Stimulated activated CD8-positive, alpha-beta memory T cell treated with anti-CD3 and anti-CD28 coated beads, Interleukin-2, amount 100 ng/mL, for 1 hour (primary cell): ENCODE results near the gene TMCC2.
"Not testable (repeated sequence)": the region's sequence is repeated elsewhere in the genome, so short reads cannot be mapped to it uniquely, and the experiment has no call there.

Experiments
- DNase-seq, 2 donors: peaks; one replicate each; pipeline ENCODE4 v3.0.0-alpha.2; 2020; ENCODE audit warnings: low read depth in 2 of 2

TMCC2 gene

DNA sequence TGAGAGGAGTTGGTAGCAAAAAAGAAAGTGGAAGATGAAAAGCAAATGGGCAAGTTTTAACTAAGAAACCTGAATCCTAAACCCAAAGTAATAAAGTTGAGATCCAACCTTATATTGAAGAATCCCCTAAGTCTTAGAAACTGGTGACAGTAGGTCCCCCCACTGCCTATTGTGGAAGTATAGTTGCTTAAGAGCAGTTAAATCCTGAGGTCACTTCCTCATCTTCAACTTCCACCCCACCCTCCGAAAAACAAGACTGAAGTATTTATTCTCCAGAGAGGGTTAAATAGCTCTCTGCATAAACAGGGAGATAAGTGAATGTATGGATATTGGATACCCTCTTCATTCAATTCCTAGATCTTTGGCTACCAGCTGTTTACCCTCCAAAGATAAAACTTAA is 13.0 kb upstream of the TMCC2 start:
- DNase-seq: no peak

DNA sequence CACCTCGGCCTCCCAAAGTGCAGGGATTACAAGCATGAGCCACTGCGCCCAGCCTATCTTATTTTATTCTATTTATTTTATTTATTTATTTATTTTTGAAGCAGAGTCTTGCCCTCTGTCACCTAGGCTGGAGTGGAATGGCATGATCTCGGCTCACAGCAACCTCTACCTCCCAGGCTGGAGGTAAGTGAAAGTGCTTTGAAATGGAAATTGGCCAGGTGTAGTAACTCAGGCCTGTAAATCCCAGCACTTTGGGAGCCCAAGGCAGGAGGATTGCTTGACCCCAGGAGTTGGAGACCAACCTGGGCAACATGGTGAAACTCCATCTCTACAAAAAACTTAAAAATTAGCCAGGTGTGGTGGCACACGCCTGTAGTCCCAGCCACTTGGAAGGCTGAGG is 11.2 kb upstream of the TMCC2 start:
- no peak for DNase-seq

DNA sequence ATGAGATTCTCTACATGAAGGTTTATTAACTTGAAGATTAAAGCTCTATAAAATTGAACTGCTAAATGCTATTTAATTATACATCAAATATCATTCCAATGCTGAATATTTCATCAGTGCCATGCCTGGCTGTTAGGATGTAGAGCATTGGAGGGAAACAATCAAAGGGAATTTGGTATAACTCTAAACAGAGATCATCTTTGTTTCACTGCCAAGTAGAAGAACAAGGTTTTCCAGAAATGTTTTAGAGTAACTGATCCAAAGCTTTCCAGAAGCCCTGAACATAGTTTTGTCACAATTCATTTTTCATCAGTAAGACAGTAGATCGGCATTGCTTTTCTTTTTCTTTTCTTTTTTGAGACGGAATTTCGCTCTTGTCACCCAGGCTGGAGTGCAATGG is 10.3 kb upstream of the TMCC2 start:
- no peak for DNase-seq

DNA sequence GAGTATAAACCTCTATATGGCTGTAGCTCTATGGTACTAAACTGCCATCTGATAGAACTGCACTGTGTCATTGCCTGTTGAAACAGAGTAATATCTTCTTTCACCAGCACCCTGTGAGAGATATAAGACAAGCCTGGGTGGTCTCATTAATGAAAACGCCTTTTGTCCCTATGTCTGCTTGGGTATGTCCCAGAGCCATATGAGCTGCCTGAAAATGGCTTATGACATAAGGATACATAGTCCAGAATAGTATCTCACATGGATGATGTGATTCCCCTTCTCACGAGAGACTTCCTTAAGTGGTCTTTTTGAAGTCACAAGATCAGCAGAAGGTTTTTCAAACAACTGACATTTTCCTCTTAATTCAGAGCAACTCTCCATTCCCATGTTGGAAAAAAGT is 7.3 kb upstream of the TMCC2 start:
- no peak for DNase-seq

DNA sequence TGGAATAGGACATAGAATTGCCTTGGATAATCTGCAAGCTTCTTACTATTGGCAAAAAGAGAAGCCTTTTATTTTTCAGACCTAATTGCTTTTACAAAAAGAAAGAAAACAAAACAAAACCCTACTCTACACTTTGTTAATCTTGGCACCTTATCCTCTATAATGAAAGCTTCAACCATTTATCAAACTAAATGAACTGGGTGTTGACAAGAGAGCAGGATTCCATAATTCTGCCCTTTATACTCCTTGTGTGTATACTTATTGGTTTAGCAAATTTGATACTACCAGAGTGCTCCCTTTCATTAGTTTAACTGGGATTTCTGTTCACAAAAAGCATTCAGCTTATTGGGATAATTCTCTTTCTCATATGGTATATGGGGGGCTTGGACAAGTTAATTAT is 3.0 kb upstream of the TMCC2 start:
- no peak for DNase-seq

DNA sequence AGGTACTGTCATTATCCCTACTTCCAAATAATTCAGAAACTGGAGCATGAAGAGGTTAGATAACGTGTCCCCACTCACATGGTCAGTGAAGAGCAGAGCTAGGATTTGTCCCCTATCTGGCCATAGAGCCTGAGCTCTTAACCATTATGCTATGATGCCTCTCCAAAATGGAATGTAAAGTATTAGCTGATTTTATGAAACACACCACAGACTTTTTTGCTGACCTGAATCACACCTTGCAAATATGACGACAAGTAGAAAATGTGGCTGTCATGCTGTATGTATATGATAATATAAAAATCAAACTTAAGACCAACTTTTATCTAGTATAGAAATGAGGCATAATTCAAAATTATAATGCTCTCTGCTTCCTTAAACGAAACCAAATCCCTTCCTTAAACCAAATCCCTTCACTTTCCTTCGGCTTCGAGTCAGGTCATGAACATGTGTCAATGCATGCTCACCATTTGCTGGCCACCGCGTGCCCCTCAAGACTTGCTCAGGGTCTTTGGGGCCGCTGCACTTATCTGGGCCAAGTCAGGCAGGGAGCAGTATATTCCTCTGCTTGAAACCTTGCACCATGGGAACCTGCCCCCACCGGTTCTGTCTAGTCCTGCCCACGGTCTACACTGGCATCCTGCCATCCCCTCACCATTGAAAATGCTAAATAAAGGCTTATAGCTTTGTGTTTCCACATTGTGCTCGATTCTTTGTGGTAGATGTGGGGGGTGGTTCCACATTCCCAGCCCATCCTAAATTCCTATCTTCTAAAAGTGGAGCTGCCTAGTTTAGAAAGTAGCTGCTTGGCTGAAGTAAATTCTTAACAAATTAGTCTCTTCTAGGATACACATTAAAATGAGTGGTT is 1.6 kb upstream of the TMCC2 start:
- no peak for DNase-seq

DNA sequence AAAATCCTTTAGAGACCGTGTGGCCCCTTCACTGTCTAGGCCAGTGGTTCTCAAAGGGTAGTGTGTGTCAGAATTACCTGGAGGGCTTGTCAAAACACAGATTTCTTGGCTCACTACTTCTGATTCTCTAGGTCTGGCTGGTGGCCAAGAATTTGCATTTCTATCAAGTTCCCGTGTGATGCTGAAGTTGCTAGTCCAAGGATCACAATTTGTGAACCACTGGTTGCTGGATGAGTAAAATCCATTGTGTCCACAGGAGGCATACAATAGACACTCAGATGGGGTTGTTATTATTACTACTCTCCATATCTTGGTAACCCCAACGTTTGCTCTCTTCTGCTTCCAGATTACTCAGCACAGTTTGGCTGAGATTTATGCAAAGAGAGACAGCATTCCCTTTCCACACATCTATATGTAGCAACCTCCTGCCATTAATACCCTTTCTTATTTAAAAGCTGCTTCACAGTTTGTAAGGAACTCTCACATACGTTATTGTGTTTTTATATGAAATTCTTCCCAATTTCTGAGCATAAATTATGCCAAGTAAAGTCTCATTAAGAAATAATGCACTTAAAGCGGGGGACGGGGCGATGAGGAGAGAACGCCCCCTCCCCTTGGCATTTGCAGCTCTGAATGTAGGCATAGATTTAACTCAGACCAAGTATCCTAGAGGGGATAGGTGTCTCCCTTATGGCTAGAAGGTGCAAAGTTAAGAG is 720 bp upstream of the TMCC2 start:
- DNase-seq: no peak

DNA sequence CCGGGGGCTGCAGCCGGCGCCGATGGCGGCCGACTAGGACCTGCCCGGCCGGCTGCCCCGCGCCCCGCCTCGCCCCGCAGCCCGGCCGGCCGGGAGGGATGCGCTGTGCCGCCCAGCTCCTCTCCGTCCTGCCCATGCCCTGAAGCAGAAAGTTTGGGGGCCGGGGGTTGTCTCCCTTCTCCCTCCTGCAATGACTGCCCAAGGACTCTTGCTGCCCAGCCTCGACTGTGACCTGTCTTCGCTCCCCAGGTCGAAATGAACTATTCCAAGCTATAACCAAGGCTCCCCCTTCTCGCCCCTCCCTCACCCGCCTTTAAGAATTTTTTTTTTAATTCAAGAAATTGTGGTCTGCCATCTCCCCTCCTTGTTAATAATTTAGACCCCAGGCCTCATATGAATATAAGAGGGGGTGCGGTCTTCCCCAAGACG is 361 bp downstream of the TMCC2 start:
- DNase-seq: no peak

DNA sequence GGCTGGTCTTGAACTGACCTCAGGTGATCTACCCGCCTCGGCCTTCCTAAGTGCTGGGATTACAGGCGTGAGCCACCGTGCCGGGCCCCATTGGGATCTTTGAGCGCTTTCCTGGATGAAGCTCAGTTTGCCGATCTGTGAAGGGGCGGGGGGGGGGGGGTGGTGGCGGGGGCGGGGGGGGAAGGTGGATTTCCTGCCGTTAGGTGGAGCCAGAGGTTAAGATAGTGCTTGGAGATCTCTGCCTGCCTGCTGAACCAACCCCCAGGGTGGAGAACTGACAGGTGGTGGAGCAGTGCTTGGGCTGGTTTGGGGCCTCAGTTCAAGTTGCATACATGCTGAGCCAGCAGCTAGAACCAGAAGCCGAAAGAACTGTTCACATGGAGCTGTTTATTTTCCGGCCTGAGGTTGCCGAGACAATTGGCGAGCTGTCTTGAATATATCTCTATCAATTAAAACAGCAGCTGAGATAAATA is 1.7 kb downstream of the TMCC2 start:
- peak in 1 of 2 donors; percentile 34 for DNase-seq

DNA sequence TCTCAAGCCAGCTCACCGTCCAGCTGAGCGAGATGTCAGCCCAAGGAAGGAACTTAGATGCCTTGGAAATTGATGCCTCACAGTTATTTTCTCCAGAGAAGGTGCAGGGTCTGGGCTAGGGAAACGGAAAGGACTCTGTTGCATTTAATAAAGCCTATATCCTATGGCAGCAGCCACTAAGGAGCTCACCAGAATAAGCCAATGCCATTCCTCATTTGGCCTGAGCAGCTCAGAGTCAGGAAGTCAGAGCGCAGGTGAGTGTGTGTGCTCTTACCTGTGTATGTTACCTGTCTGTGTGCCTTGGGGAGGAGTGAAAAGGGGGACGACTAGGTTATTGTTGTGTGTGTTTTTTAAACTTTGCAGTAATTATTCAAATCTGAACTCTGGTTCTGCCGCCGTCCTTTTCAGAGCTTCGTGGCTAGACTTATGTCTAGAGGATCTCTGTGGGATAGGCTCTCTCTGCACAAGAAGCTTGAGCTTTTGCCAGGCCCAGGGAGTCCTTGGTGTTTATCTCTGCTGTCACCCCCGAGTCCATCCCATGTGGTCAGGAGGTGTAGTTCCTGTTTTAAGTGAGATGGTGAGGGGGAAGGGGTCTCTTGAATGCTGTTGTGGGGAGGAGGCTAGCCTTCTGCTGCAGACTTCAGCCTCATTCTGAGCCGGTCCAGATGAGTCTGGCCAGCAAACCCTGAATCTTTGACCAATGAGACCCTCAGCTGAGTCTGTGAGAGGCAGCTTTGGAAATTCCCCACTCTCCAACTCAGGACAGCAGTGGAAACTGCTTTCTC is 2.4 kb downstream of the TMCC2 start:
- DNase-seq: no peak

DNA sequence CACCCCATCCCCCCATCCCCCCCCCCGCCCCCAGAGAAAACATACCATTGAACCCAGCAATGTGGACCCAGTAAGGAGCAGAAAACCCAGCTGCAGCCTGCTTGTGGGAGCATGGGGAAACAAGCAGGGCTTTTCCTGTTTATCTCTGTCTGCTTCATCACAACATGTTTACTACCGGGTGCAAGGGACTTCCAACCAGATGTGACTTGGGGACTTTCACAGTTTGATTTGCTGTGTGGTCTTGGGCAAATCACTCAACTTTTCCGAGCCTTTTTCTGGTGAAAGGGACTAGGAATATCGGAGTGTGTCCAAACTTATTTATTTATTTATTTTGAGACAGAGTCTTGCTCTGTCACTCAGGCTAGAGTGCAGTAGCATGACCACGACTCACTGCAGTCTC is 3.2 kb downstream of the TMCC2 start:
- DNase-seq: no peak

DNA sequence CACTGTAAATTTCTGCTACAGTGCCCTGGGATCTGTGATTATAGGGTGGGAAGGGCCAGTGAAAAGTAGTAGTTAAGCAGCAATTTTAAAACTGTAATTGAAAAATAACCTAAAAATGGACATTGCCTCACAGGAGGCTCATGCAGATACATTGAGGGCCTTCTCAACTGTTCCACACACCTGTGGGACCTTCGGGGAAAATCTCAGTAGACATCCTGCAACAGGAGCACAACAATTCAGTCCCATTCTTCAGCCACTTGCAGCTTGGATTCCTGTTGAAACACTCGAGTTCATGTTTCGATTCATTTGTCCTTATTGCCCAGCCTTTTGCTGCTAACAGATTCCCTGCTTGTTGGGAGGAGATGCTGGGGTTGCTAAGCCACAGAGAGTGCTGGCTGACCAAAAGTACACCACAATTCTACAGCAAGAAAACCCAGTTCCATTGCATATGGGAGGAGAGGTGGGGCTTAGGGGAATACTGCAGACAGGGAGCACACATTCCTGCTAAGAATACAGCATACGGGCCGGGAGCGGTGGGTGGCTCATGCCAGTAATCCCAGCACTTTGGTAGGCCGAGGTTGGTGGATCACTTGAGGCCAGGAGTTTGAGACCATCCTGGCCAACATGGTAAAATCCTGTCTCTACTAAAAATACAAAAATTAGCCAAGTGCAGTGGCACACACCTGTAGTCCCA is 4.5 kb downstream of the TMCC2 start:
- DNase-seq: no peak

DNA sequence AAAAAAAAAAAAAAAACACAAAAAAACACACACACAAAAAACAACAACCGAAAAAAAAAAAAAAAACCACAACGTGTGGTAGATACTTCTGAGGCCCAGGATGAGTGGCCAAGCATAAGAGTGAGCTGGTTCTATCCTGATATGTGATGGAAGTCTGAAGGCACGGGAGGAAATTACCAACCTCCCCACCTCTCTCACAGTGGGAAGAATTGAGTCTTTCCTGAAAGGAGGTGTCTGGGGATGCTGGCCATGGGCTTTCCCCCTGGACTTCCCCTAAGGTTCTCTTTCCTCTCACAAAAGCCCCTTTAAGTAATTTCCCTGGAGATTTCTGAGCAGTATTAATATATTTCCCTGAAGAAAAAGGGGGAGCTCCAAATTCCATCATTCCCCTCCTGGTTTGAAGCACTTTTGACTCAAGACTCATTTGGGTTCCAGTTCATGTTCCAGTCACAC is 5.2 kb downstream of the TMCC2 start:
- DNase-seq: no peak

DNA sequence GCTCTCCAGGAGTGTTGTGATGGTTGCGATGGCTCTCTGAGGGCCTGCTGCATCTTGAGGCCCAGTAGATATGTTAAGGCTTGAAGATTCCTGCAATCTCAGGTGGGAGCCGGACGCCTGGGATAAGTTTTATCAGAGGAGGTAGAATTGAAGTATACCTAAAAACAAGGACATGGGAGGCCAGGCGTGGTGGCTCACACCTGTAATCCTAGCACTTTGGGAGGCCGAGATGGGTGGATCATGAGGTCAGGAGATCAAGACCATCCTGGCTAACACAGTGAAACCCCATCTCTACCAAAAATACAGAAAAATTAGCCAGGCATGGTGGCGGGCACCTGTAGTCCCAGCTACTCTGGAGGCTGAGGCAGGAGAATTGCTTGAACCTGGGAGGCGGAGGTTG is 6.2 kb downstream of the TMCC2 start:
- DNase-seq: not testable (repeated sequence)

DNA sequence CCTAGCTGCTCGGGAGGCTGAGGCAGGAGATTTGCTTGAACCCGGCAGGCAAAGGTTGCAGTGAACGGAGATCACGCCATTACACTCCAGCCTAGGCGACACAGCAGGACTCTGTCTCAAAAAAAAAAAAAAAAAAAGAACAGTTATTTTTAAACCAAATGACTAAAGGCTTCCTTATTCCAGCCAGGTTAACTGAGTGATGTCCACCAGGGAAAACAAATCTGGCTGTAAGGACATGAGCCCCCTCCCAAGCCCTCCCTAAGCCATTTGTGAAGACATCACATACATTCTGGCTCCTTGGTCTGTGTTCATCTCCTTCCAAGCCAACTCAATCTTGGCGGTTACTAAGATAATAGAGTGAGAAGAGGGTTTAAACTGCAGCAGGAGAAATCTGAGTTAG is 8.2 kb downstream of the TMCC2 start:
- DNase-seq: no peak

DNA sequence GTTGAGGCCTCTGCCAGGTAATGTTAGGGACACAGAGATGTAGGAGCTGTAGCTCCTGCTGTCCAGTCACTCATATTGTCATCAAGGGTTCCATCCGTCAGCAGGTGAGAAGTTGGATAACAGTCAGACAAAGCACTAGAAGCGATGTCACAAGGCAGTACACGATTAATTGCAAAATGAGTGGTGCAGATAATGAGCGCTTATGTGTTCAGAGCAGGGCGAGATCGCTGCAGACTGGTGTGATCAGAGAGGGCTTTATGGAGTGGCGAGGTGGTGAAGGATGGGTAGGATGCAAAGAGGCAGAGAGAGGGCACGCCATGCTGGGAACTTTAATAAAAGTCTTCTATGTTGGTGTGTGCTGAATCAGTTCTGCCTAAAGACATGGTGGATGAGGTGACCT is 8.8 kb downstream of the TMCC2 start:
- DNase-seq: no peak

DNA sequence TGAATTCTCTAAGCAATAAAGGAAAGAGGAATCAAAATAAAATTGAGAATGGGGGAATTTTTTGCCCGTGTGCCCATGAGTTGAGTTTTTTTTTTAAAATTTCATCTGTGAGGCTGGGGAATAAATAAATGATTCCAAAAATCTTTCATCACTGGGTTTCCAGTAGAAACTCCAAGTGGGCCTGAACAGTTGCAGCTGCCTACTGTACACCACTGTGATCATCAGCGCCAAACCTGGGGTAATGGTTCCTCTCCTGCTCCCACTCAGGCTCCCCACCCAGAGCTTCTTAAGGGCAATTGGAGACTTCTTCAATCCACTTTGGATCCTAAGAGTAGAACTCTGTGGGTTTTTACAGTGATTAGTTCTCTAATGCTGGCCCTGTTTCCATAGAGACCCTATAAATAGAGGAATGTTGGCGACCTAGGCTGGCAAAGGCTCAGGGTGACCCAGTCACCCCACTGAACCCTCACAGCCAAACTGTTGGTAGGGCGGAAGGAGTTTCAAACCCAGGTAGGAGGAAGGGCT is 9.3 kb downstream of the TMCC2 start:
- DNase-seq: no peak

DNA sequence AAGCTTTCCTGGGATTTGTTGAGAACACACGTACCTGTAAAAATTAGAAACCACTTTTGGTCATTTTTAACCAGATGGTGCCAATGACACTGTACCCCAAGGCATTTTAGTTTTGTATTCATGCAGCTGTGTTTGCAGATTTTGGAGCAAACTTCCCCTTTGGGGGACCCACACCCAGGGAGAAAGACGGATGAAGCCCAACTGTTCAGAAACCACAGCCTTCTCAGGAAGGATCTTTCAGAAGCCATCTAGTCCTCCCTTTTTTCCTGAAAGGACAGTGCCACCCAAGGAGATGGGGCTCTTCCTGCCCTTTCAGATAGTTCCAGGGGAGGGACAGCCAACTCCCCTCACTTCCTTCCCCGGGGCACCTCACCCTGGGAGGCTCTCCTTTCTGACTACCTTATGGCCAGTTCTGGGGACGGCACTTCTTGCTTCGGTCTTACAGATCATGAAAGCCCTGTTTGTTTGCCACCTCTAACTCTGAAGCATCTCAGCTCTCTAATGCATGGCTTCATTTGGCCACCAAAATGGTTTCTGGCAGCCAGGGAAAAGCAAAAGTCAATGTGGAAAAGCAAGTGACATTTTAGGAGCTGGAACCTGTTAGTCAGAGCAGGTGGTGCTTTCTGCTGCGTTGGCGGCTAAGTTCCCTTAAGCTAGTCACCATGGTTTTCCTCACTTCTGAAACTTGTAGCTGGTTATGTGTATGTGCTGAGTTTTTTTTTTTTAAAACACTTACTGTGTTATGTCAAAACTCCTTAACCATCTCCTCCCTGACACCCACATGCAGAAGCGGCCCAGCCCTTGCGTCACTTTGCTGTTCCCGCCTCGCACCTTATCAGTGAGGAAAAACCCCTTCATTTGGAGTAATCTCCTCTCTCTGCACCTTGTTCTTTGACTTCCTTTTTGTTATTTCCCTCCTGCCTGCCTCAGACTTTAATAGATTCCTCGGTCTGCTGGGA is 10.1 kb downstream of the TMCC2 start:
- DNase-seq: no peak

DNA sequence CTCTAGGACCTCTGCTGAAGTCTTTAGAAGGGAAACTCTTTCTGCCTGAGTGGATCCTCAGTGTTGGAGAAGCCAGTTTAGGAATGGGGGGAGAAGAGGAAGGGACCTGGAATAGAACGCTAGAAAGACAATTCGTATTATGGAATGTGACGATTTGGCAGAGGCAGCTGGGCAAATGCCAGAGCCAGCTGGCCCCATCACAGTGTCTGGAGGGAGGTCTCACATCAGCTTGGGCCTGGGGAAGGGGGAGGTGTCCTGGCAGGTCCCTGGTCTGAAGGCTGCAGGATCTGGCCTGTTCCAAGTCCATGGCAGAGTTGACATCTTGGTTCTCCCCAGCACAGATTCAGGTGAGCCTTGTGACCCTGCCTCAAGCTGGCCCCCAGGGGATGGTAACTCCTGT is 11.3 kb downstream of the TMCC2 start:
- DNase-seq: no peak

DNA sequence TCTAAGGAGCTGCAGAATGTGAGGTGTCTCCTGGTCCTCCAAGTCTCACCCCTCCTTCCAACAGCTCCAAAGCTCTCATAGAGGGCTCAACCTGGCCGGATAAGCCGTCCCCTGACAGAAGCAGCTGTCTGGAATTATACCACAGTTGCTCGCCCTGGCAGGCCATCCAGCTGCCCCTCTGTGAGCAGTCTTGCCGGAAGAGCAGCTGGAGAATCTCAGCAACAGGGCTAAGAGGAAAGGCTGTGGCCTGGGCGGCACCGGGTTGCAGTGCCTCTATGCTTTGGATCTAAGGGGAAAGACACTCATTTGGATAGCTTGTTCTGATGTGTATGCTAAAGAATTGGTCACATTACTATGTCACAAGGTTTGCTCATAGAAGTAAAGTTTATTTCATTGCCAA is 12.4 kb downstream of the TMCC2 start:
- no peak for DNase-seq
